ENCODE results near the gene GBP4.

GBP4 gene

DNA sequence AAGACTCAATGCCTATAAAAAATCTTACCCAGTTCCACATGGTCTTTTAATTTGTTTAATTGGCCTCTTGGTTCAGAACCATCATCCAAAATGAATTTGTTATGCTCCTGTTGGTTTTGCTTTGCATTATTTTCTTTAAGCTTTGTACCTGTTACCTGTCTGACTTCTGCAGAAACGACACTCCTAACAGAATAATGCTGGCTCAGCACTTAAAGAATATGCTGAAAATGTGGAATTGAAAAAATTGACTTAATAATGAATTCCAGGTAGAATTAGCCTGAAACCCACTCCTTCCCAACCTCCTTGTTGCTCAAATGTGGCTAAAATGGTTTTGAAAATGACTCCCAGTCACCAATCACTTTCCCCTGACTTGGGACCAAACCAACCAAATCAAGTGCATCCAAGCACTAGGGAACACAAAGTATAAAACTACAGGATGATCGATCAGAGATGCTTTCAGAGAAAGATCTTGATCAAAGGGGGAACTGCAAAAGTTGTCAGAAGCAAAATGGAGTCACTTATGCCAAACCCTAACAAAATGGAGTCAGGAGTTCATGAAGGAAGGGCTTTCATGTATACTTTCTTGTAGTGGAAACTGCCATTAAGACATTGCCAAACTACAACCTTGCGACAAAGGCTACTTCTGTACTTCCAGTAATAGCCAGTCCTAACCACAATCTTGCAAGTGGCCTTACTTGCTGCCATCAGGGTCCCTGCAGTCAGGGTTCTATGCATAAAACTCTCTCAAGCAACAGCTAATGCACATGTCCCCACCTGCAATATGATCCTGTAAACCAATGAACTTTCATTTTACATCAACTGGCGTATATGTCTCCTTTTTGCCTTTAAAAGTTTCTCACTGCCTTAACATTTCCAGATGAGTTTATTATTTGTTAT lies 28.3 kb downstream of the GBP4 start:
- DNase-seq = no peak

DNA sequence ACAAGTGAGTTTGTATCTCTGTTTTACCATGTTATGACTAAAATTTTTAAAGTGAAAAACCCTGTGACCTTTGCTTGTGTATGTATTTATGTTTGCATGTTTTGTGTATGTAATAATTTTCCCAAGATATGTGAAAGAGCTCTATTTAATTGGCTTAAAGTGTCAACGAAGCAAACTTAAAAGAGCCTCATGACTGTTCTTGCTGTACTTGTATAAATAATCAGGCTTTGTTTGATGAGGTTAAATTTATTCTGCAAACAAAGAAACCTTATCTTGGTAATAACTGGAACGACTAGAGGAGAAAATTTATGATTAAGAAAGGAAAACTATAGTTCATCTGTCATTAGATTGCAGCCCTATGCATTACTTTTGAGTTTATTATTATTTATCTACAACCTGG lies 29.6 kb downstream of the GBP4 start:
- DNase-seq = no peak

- no peak for DNase-seq
These were observed 31.0 kb downstream of the GBP4 start for GRCh38 chr1:89167590-89168230.

GRCh38 chr1:89166705-89167104 lies 32.0 kb downstream of the GBP4 start:
- DNase-seq = no peak

DNA sequence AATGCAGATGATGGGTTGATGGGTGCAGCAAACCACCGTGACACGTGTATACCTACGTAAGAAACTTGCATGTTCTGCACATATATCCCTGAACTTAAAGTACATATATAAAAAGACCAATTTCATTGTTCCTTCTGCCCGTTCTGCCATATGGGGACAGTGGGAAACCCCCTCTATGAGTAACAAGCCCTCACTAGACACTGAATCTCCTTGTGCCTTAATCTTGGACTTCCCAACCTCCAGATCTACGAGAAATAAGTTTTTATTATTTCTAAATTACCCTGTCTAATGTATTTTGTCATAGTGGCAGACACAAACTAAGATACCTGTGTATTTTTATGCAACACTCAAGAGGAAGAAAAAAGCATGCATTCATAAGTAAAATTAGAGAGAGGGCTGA lies 32.9 kb downstream of the GBP4 start:
- no peak for DNase-seq

DNA sequence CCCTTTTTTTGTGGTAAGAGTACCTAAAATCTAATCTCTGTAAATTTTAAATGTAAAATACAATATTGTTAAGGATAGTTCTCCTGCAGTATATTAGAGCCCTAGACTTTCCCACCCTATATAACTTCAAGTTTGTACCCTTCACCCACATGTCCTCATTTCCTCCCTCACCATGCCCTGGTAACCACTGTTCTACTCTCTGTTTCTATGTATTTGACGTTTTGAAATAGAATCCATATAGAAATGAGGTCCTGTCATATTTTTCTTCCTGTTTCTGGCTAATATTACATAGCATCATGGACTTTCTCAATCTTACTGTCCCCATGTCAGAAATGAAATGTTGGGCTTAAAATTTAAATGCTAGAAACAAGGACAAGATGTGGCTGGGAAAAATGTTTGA lies 47.7 kb downstream of the GBP4 start:
- no peak for DNase-seq

DNA sequence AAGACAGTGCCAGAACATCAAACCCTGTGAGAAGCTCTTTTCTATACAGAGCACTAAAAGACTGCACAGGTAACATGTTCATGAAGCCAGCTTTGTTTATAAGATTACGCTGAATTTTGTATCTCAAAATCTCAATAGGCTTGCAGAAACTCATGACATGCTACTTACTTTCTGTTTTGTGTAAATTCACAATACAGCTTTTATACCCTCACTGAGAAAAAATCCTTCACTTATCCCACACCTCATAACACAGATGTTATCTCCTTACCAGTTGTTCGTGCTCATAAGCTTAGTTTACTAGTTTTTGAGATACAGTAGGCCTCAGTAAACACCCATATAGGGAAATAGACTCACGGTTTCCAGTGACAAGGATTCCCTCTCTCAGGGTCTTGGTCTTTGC lies 48.8 kb downstream of the GBP4 start:
- DNase-seq = no peak

DNA sequence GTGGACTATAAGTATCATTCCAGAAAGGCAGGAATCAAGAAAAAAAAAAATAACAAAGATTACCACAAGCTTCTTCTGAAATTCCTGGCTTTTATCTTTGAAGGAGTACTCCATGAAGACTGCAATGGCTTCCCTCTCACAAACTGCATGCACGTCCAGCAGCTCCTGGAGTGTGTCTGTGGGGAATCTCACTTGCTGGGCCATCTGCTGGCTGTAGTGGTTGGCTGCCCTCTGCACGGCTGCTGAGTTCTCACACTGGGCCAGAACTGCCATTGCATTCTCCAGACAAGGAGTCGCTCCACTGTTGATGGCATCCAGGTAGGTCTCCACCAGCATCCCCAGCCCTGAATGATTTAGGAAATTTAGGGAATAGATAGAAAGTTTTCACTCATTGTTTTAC lies 49.5 kb downstream of the GBP4 start:
- no peak for DNase-seq

DNA sequence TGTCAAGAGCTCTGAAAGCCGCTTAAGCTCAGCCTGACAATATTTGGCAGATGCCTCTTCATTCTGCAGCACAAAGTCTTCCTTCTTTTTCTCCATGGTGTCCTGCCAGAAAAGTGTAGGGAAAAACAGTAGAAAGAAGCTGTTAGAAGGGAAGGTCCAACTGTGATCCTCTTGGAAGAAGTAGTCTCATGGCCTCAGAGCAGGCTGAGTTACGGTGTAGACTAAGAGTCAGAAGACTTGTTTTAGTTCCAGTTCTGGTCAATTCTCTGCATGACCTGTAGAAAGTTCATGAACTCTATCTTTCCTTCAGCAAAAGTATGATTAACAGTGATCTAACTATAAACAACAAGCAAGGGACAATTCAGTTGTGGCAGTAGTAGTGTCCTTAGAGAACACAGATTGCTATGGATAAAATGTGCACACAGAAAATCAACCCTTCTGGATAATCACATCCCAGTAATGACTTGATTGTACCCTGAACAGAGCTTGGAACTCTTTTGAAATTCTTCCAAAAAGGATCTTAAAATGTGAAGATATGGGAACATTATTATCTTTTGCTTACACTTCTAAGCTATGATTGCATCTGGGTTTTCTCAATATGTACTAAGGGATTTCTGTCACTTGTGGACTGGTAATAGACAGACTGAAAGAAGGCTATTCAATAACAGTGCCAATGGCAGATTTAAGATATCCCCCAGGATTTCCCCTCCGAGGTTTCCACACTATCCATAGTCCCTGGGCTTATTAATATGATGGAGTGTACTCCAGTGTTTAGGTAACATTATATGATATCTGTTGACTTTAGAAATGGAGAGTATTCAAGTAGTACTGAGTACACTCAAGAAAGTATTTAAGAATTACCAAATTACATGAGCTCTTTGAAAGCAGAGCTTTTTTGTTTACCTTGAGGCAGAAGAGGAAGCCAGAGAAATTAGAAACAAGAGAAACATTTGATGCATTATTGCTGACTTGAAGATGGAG lies 50.8 kb downstream of the GBP4 start:
- no peak for DNase-seq

DNA sequence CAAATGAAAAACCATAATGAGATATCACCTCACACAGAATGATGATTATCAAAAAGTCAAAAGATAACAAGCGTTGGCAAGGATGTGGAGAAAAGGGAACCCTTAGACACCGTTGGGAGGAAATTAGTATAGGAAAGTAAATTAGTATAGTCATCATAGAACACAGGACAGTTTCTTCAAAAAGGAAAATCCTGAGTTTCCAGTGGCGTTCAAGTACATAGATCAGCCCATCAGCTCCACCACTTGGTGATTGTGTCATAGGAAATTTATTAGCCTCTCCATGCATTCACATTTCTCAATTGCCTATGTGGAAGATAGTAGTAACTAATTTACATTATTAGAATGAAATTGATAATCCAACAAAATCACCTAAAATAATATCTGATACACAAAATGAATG lies 52.0 kb downstream of the GBP4 start:
- DNase-seq = no peak

- DNase-seq = no peak
These were observed 55.3 kb downstream of the GBP4 start for GRCh38 chr1:89143484-89143883.

DNA sequence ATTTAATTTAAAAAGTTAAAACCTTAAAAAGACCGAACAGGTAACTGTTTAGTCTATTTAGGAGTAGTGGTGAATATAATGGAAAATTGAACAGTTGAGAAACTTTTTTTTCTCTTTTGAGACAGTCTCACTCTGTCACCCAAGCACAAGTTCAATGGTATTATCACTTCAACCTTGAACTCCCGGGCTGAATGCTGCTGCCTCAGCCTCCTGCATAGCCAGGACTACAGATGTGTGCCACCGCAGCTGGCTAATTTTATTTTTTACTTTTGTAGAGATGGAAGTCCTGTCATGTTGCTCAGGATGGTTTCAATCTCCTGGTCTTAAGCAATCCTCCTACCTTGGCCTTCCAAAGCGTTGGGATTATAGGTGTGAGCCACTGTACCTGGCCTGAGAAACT lies 56.6 kb downstream of the GBP4 start:
- no peak for DNase-seq

- no peak for DNase-seq
These were observed 65.0 kb downstream of the GBP4 start for GRCh38 chr1:89133747-89134146.
